ENCODE results near the gene EXO1.

DNA sequence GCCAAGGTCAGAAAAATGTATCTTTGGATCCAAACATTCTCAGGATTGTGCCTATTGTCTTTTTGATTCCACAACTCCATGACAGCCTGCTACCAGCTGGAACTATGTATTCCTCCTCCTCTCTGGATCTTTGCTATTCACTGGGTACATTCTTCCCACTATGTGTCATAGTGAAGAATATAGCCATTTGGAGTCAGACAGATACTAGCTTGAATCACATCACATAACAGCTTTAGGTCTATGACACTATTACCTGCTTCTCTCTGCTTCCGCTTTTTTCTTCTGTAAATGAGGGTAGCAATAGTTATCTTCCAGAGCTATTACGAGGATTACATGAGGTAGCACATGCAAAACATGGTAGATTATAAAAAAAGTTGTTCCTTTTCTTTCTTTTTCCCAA, 5.4 kb upstream of the EXO1 start:
- TF ChIP-seq, protein P1, sequence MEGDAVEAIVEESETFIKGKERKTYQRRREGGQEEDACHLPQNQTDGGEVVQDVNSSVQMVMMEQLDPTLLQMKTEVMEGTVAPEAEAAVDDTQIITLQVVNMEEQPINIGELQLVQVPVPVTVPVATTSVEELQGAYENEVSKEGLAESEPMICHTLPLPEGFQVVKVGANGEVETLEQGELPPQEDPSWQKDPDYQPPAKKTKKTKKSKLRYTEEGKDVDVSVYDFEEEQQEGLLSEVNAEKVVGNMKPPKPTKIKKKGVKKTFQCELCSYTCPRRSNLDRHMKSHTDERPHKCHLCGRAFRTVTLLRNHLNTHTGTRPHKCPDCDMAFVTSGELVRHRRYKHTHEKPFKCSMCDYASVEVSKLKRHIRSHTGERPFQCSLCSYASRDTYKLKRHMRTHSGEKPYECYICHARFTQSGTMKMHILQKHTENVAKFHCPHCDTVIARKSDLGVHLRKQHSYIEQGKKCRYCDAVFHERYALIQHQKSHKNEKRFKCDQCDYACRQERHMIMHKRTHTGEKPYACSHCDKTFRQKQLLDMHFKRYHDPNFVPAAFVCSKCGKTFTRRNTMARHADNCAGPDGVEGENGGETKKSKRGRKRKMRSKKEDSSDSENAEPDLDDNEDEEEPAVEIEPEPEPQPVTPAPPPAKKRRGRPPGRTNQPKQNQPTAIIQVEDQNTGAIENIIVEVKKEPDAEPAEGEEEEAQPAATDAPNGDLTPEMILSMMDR (IDR thresholded peaks at IDR 0.05), result no peak
- TF ChIP-seq POLR2A (IDR thresholded peaks at IDR 0.05), result no peak
- no peak for TF ChIP-seq EP300 (IDR thresholded peaks at IDR 0.05)

Data from ovary (tissue), 3 donors.